Hematopoietic multipotent progenitor cell treated with erythropoietin and hydrocortisone succinate and interleukin-3 and kit ligand, for 8 days (in vitro differentiated cells): Measurements from ENCODE around the gene GRK5.
"Not testable (repeated sequence)": the region's sequence is repeated elsewhere in the genome, so short reads cannot be mapped to it uniquely, and the experiment has no call there.

ENCODE experiments used
- DNase-seq: peaks from one replicate; pipeline ENCODE4 v3.0.0-alpha.2; 2015

GRK5 gene

GRCh38 chr10:119429771-119430170 lies 222.4 kb downstream of the GRK5 start:
- DNase-seq: no peak

GRCh38 chr10:119431034-119431772 lies 223.8 kb downstream of the GRK5 start:
- no peak for DNase-seq

- no peak for DNase-seq
These were observed 224.4 kb downstream of the GRK5 start for GRCh38 chr10:119431773-119432135.

DNA sequence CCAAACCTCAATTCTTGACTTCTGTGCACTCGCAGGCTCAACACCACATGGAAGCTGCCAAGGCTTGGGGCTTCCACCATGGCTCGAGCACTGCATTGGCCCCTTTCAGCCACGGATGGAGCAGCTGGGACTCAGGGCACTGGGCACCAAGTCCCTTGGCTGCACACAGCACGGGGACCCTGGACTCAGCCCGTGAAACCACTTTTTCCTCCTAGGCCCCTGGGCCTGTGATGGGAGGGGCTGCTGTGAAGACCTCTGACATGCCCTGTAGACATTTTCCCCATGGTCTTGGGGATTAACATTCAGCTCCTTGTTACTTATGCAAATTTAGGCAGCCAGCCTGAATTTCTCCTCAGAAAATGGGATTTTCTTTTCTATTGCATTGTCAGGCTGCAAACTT lies 227.6 kb downstream of the GRK5 start:
- DNase-seq: not testable (repeated sequence)

GRCh38 chr10:119438717-119439116 lies 231.3 kb downstream of the GRK5 start:
- DNase-seq: no peak

DNA sequence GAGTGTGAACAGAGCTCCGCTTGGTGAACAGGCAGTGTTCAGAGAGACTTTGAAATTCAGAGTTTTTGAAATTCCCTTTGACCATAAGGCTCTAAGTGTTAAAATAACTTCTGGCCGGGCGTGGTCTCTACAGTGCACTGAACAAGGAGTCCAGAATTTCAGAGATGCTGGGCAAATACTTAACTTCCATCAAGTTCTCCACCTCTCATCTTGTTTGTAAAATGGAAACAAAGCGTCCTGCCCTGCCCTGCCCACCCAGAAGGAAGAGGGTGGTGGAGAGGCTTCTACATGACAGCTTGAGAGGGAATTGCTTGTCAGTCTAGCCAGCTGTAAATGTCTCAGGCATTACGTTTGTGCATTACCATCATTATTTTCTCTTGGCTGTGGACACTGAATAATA lies 232.6 kb downstream of the GRK5 start:
- DNase-seq: no peak

GRCh38 chr10:119441151-119441821 lies 233.9 kb downstream of the GRK5 start:
- DNase-seq: no peak

DNA sequence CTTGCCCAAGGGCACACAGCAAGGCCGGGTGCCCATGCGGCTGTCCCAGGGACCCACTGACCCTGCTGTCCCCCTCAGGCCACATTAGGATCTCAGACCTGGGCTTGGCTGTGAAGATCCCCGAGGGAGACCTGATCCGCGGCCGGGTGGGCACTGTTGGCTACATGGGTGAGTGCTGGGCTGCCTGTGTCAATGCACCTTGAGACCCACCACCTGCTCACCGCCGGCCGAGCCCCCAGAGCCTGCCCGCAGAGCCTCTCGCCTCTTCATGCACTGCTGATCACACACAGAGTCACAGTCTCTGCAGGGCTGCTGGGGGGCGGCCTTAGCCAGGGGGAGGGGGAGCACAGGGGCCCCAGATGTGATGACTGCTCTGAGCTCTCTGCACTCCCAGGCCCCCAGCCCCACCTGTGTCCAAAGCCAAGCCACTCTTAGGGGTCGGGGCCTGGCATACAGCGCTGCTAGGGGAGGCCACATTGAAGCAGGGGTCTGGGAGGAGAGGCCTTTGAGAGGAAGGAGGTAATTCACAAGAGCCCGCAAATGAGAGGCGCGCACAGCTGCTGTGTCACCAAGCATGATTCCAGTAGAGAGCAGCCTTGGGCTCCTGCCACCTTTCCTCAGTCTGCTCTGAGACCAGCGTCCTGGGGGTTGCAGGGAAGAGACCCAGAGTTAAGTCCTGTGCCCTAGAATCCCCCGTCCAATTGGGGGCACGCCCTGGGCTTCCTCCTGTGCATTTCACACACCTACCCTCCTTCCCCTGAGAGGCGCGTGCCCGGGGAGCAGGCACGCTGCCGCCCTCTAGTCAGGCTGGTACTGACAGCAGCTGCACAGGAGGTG lies 234.8 kb downstream of the GRK5 start:
- no peak for DNase-seq

- no peak for DNase-seq
These were observed 235.3 kb downstream of the GRK5 start for GRCh38 chr10:119442758-119443060.

DNA sequence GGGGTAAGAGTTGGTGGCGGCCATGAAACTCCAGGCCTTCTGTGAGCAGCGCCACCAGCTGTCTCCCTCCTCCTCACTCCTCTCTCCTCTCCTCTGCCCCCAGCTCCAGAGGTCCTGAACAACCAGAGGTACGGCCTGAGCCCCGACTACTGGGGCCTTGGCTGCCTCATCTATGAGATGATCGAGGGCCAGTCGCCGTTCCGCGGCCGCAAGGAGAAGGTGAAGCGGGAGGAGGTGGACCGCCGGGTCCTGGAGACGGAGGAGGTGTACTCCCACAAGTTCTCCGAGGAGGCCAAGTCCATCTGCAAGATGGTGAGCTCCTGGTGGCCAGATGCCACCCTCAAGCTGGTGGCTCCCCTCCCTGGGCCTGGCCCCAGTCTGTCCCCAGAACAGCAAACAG lies 236.1 kb downstream of the GRK5 start:
- DNase-seq: no peak

GRCh38 chr10:119443970-119444660 lies 236.7 kb downstream of the GRK5 start:
- DNase-seq: no peak

GRCh38 chr10:119444866-119445265 lies 237.5 kb downstream of the GRK5 start:
- DNase-seq: no peak

DNA sequence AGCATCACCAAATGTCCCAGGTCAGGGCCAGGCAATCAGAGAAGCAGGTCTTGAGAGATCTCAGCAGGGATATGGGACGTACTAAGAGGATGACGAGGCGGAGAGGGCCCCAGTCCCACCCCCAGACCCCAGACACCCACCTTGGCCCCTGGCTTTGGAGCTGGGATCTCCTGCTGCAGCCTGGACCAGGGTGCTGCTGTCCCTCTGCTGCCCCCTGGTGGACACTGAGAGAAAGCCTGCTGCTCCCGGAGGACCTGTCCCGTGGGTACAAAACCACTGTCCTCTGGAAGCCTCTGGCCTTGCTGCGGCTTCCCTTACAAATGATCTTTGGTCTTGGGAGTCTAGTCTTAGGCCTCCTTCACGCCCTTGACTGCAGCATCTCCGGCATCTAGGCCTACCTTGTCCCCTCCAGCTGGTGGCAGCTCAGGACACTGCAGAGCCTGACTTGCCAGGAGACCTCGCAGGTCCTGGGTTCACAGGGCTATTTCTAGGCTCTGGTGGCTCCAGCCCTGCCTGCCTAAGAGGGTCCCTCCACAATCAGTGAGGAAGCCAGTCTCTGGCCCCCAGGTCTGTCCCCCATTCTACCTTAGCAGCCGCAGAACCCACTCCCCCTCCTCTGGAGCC lies 238.1 kb downstream of the GRK5 start:
- peak; percentile 79 for DNase-seq

- no peak for DNase-seq
These were observed 238.6 kb downstream of the GRK5 start for GRCh38 chr10:119445935-119446317.

DNA sequence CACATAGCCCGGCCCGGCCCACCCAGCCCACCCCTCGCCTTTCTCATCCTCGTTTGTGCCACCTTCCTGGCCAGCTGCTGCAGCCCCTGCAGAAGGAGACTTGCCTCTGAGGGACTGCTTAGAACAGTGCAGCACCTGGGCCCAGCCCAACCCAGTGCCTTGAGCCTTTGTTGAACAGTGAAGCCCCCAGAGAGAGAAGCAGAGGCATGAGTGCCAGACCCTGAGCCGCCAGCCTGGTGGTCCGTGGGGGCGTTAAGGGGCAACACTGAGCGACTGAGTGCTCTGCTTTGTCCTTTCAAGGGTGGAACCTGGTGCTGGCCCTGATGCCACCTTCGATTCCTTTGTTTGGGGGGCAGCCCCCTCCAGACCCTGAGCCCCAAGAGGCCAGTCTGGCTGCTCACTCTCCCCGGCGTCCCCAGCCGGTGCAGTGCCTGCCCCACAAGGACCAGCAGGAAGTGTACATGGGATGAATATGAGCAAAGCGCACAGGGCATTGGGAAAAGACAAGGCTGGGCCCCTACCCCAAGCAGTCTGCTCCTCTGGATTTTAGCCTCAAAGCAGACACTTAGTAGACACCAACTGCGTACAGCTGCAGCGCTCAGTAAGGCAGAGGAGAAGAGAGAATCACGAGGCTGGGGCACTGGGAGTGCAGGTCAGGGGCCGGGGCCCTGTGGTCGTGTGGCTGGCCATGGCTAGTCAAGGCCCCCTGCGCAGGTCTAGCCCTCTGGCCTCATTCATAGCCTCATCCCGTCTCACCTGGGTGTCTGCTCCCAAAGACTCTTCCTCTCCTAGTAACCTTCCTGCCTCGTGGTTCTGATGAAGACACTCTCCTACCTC lies 239.3 kb downstream of the GRK5 start:
- DNase-seq: no peak

- DNase-seq: no peak
These were observed 240.1 kb downstream of the GRK5 start for GRCh38 chr10:119447421-119447820.

DNA sequence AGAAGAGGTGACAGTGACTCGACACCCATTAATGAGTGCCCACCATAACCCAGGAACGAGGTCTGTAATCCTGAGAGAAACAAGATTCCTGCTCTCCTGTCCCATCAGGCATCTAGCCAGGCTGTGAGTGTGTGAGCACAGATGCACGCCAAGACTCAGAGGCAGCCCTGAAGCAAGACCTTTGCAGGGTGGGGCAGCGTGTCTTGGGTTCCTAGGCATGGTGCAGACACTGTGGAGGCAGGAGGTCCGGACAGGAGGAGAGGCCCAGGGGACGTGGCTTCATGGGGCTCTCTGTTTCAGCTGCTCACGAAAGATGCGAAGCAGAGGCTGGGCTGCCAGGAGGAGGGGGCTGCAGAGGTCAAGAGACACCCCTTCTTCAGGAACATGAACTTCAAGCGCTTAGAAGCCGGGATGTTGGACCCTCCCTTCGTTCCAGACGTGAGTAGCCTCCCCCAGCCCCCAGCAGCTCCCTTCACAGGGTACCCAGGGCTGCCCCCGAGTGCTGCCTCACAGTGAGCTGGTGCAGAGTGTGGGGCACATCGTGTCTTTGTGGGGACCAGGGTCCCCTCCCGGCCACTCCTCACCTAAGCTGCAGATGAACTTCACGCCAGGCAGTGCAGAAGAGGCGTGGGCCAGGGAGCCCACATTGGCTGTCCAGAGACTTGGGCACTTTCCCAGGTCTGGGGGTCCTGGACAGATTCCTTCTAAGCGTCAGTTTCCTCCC lies 240.6 kb downstream of the GRK5 start:
- no peak for DNase-seq

- no peak for DNase-seq
These were observed 241.5 kb downstream of the GRK5 start for GRCh38 chr10:119448628-119449584.

DNA sequence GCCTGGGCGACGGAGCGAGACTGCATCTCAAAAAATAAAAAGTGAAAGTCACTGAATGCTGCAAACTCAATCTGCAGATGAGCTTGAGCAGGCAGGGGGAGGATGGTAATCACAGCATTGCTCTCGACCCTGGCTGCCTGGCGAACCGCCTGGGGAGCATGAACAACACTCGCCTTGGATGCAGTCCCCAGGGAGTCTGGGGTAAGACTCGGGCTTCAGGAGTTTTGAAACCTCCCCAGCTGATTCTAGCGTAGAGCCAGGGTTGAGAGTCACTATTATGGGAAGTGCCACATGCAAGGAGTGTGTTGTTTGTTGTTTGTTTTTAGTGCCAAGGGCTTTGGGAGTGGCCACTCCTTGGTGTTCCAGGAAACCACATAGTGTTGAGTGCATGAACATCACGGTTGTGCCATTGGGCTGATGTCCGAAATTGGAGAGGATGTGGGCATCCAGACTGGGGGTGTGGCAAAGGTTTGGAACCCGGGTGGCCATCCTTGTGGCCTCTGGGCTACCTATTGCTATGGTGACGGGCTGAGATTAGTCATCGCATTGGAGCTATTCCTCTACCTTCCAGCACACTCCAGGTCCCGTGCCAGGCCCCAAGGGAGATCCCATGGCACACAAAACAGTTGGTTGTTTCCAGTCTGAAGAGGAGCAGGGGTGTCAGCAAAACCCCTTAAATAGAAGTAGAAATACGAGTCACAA lies 242.5 kb downstream of the GRK5 start:
- DNase-seq: no peak
